Esophagus mucosa (tissue), 1 donor: ENCODE data around the gene BPIFB3. TPM values are rescaled to one million over a fixed set of nuclear protein-coding genes. Genes with fewer than 3 reads are reported as not detected.

Experiments used
- ATAC-seq: fragments of 200-7000 bp; cut with Tn5 transposase; one replicate; pipeline ENCODE4 v1.9.1; 2020
- total RNA-seq: library from RNA; stranded (reverse); gene quantifications from one replicate; pipeline ENCODE4 v1.2.4, GENCODE V29; 2023
- donor health status: DM: yes; HTN: yes; CAD: no.

Gene BPIFB3
- total RNA-seq, 1 donor from 2014 or later = not detected

- ATAC-seq = no peak
These were observed 37.1 kb upstream of the BPIFB3 start for GRCh38 chr20:33016581-33017109.

- no peak for ATAC-seq
These were observed 36.2 kb upstream of the BPIFB3 start for GRCh38 chr20:33017542-33017941.

DNA sequence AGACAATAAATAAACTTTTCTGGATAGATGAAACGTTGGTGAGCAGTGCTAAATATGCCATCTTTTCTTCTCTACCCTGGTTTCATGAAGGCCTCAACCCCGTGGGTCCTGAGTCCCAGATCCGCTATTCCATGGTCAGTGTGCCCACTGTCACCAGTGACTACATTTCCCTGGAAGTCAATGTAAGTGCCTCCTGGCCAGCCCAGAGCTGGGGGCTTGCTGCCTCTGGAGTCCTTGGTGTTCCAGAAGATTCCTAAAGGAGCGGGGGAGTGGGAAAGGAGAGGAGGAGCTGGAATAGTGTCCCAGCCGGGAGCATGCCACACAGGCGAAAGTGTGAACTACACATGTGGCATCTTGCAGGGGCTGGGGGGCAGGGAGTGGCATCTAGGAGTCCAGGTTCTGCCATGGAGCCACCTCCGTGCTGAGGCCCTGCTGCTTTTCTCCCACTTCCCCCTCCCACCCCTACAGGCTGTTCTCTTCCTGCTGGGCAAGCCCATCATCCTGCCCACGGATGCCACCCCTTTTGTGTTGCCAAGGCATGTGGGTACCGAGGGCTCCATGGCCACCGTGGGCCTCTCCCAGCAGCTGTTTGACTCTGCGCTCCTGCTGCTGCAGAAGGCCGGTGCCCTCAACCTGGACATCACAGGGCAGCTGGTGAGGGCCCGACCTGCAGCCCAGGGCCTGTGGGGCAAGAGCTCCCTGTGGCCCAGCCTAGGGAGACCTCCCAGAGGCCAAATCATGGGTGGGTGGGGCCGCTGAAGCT lies 35.4 kb upstream of the BPIFB3 start:
- ATAC-seq = no peak

DNA sequence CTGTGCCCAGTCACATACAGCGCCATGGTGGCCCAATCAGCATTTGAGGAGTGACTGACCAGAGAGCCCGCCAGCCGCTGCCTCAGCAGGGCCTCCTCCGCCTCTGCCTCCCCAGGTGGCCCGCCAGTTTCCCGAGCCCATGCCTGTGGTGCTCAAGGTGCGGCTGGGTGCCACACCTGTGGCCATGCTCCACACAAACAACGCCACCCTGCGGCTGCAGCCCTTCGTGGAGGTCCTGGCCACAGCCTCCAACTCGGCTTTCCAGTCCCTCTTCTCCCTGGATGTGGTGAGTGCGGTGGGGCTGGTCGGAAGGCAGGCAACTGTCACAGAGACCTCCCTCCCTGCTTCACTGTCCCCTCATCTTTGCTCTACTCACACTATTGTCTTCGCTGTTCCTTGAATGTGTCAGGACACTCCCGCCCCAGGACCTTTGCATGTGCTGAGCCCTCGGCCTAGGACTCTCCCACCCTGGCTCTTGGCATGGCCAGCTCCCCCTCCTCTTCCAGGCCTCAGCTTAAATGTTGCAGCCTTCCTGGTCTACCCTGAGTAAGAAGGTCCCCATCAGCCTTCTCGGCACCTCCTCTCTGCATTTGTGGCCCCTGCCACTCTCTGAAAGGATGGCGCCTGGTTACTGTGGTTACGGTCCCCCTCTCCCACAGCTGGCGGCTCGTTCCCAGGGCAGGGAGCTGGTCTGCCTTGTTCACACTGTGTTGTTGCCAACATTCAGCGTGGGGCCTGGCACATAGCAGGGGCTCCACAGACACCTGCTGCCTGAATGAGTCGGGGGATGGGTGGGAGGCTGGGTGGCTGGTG lies 34.0 kb upstream of the BPIFB3 start:
- ATAC-seq = no peak

DNA sequence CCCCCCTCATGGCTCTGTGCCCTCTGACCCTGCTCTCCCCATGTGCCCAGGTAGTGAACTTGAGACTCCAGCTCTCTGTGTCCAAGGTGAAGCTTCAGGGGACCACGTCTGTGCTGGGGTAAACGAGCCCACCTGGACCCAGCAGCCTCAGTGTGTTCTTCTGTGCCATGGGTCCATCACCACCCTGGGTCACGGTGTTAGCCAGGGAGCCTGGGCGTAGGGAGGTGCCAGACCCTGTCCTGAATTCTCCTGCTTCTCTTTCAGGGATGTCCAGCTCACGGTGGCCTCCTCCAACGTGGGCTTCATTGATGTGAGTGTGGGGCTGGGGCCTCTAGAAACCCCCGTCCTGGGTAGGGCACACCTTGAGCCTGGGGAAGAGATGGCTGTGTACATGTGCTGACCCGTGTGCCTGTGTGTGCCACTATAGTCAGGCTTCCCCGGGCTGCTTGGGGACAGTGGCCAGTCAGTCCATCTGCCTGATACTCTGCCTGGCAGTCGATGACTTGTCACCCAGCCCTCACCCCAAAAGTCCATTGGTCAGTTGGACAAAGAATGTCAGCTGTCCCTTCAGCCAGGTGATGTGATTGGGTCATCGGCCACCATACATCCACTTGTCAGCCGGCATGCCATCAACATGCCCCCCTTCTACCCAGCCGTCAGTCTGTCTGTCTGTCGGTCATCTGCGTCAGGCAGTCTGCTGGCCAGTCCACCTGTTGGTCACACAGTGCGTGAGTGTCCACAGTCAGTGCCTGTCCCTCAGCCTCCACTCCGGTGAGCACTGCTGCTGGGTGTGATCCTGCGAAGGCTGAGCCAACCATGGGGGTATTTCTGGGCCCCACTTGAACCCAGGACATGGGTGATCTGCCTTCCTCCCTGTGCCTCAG lies 33.2 kb upstream of the BPIFB3 start:
- no peak for ATAC-seq

DNA sequence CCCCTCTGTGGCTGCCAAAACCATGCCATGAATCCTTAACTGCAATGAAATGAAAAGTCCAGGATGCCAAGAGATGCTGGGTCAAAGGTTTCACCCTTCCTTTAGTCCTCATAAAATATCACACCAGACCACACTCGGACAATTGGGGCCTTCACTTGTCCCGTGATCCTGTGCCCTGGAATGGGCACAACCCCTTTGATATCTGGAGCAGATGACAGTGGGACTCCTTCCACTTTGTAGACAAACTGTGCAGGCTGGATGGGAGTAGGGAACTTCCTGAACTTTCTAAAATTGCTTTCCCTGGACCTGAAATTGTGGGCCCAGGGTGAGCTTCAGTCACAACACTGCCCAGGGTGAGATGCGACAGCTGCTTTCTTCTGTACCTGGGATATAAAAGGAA lies 31.8 kb upstream of the BPIFB3 start:
- no peak for ATAC-seq

DNA sequence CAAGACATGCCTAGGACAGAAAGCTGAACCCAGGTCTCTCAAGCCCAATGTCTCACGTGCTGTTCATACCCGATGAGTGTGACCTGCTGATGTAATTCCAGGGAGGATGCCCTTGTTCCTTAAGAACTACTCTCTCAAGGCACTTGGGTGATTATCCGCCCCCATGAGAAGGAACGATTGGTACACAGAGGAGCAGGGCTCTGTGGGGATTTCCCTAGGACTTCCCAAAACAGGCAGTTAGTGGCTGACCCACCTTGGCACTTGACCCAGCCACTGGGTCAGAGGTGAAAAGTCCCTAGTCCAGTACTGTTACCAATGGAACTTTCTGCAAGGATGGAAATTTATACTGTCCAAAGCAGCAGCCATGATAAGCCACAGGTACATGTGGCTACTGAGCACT lies 31.4 kb upstream of the BPIFB3 start:
- no peak for ATAC-seq

DNA sequence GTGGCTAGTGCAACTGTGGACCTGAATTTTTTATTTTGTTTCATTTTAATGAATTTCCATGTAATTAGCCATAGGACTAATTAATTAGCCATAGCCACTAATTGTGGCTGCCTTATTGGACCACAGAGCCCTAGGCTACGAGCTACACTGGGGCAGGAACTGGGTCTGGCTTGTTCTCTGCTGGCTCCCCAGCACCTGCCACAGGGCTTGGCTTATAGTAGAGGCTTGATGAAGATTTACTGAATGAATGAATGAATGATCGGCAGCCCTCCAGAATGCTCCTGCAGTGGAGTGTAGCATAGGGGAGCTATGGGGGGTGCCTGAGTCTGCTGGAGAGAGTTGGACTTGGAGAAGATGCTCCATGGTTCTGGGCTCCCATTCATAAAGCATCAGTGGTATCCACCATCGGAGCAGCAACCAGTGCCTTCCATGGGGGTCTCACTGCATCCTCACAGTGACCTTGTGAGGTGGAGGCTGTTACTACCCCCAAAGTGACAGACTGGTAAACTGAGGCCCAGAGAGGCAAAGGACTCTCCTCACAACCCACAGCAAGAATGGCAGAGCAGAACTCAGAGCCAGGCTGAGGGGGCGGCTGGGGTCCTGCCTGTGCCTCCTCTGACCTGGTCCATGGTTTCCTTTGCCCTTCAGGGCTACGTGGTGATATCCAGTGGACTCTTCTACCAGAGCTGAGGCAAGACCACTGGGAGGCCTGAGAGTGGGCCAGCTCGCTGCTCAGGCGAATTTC lies 30.8 kb upstream of the BPIFB3 start:
- no peak for ATAC-seq

DNA sequence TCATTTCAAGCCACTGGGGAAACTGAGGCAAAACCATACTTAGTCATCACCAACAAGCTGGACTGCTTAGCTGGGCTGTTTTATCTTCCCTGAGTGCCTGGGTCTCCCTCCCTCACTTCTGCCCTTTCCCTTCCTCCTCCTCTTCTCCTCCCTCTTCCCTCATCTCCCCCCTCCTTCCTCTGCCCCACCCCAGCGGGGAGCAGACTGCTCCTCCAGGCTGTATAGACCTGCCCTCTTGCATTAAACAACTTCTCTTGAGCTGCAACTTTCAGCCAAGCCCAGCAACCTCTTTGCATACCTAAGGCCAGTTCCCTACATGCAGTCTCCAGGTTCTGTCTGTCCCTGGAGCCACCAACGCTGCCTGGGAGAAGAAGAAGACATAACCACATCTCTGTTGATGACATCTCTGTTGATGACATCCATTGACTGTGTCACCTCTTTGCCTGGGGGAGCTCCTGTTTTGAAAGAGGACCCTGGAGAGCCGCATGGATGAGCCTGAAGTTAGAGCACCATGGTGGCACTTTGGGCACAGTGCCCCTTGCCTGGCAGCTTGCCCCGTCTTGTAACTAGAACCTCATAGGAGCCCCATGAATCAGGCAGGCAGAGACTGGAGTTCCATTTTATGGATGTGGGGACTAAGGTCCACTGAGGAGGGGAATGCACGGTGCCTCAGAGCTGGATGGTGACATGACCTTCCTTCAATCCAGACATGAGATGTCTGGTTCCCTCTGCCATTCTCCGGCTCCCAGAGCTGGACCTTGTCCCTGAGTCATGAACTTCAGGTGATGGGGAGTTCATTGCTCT lies 30.1 kb upstream of the BPIFB3 start:
- no peak for ATAC-seq

GRCh38 chr20:33024243-33024560 lies 29.5 kb upstream of the BPIFB3 start:
- no peak for ATAC-seq

DNA sequence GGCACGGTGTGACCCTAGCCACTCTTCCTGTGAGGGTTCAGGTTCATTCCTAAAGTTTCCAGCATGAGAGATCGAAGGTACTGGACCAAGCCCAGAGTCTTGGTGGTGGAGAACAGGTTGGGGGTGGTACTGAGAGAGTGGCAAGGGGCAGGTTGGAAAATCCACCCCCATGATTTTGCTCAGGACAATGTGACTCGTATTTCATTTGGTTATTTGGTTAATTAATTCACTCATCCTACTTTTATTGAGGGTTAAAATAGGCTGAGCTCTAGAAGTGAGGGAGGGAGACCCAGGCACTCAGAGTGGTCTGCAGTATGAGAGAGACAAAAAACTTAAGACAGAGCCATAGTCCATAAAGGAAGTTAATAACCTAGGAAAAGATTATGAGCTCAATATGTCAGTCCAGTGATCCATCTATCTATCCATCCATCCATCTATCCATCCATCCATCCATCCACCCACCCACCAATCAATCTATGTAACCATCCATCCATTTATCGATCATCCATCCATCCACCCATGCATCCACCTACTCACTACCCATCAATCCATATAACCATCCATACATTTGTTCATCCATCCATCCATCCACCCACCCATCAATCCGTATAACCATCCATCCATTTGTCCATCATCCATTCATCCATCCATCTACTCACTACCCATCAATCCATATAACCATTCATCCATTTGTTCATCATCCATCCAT lies 28.9 kb upstream of the BPIFB3 start:
- no peak for ATAC-seq

DNA sequence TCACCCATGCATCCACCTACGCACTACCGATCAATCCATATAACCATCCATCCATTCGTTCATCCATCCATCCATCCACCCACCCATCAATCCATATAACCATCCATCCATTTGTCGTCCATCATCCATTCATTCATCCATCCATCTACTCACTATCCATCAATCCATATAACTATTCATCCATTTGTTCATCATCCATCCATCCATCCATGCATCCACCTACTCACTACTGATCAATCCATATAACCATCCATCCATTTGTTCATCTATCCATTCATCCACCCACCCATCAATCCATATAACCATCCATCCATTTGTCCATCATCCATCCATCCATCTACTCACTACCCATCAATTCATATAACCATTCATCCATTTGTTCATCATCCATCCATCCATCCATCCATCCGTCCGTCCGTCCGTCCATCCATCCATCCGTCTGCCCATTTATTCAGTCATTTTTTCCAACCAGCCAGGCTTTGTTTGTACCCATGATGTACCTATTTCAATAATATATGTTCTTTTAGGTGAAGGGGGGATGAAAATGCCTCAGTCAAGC lies 28.3 kb upstream of the BPIFB3 start:
- ATAC-seq = no peak

DNA sequence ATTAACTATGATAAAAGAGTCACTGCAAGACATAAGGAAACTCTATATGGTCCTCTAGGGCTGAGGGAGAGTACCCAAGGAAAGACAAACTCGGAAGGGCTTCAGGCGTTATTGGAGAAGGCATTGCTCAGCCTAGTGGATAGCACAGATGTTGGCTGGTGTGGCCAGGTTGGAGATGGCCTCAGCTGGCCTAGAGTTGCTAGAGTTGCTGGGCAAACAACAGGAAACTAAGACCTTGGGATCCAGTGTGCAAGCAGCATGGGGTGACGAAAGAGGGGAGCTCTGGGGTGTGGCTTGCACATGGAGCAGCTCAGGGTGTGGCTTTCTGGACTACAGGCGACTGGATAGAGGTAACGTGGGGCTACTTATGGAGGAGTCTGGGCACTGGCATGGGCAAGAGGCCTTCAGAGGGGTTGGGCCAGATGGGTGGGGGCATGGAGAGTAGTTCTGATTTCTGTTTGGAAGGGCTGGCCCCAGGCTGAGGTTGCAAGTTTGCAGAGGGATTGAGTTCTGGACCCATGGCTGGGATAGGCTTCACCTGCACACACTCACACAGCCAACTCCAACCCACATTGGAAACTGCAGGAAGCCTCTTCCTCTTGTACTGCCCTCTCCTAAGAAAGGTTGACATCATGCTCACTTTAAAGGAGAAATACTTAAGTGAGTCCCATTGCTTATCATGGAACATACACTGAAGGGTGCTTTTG lies 27.5 kb upstream of the BPIFB3 start:
- ATAC-seq = no peak

- no peak for ATAC-seq
These were observed 26.6 kb upstream of the BPIFB3 start for GRCh38 chr20:33026779-33027759.

DNA sequence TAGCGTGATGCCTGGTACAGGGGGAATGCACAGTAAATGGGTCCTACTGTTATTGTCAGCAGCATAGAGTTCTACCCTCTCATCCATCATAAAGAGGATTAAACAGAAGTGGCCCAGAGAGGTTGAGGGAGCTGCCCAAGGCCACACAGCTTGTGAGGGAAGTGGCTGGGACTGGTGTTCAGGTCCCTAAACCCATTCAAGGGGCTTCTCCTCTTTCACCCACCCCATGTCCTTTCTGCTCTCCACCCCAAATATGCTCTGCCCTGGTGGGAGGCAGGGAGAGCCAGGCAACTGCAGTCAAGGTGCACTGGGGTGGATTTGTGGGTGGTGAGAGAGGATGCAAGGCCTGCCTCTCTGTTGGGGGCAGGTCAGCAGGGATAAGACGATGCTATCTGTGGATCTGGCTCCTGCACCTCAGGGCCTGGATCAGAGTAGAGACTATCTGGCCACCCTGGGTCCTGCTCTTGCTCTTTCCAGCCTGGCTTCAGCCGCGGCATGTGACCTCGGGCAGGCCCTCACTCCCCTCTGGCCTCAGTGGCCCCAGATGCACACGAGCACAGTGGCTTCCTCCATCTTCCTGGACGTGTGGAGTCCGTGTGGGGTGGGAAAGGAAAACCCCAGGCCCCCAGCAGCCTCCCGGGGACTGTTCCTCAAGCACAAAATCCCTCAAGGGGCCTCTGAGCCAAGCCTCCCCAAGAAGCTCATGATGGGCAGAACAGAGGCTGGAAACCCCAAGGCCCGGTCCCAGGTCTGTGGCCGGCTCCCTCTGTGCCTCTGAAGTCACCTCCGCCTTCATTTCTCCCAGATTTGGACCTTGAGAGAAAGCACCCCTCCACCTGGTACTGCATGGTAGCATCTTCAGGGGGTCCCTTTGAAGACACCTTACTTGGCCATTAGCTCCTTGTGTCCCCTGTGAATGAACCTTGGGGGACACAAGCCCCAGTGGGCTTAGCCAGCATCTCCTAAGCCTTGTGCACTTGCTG lies 25.6 kb upstream of the BPIFB3 start:
- ATAC-seq = no peak

GRCh38 chr20:33028875-33029274 lies 24.8 kb upstream of the BPIFB3 start:
- ATAC-seq = no peak

DNA sequence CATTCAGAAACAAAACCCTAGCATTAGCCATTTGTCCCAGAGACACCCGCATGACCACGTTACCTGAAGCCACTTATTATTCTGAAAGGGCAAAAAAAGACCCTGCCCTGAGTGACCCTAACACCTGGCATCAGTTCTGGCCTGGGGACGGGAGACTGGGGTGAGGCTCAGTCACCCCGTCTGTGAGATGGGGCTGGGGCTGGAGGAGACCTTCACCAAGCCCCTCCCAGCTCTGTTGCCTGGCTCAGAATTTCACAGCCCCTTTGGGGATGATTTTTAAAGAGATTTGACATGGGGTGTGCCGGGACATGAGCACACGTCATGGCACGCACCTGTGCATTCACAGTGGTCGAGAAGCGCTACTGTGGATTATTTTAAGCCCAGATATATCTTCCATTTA lies 23.6 kb upstream of the BPIFB3 start:
- no peak for ATAC-seq
